Tibial artery (tissue), 4 donors: ENCODE results near the gene CELA3A.
"Not testable (repeated sequence)": the region's sequence is repeated elsewhere in the genome, so short reads cannot be mapped to it uniquely, and the experiment has no call there.

Experiments used
- DNase-seq, 2 donors: peaks; one replicate each; pipeline ENCODE4 v3.0.0-alpha.2; 2019
- H3K27ac ChIP-seq, 2 donors: fragments of 200-600 bp; sonication (generic) in 1 of 2; 1 replicate in 1 of 2; 2 replicates in 1 of 2; pipeline ENCODE4 v1.5.1; 2018 to 2019; ENCODE audit warnings: mild to moderate bottlenecking in 1 of 2
- H3K27me3 ChIP-seq, 2 donors: fragments of 200-600 bp; sonication (generic) in 1 of 2; one replicate each; pipeline versions ENCODE4 v1.5.1 to v1.6.0; 2016 to 2019
- H3K36me3 ChIP-seq, 3 donors: fragments of 200-600 bp; sonication (generic) in 2 of 3; one replicate each; pipeline ENCODE4 v1.5.1; 2016 to 2019; ENCODE audit warnings: mild to moderate bottlenecking in 2 of 3
- H3K4me1 ChIP-seq, 4 donors: fragments of 200-600 bp; sonication (generic) in 2 of 4; 1 replicate in 3 of 4; 2 replicates in 1 of 4; pipeline ENCODE4 v1.5.1; 2016 to 2019
- H3K4me3 ChIP-seq, 2 donors: fragments of 200-600 bp; sonication (generic) in 1 of 2; 1 replicate in 1 of 2; 2 replicates in 1 of 2; pipeline ENCODE4 v1.5.1; 2018 to 2019; ENCODE audit warnings: mild to moderate bottlenecking in 2 of 2
- H3K9me3 ChIP-seq, 3 donors: fragments of 200-600 bp; sonication (generic) in 1 of 3; one replicate each; pipeline ENCODE4 v1.5.1; 2016 to 2019
- CTCF ChIP-seq, 2 experiments: fragments of 200-600 bp in 1 of 2; fragments of 450-650 bp in 1 of 2; IDR thresholded peaks; one replicate each; pipeline ENCODE4 v1.5.1; 2017 to 2019; ENCODE audit warnings: antibody characterized with exemption in 2 of 2, mild to moderate bottlenecking in 1 of 2, moderate library complexity in 1 of 2
- intact Hi-C: fragments of 100-400 bp; cut with DNase I; formaldehyde crosslinking; loops from one replicate; pipeline ENCODE4 v1.15.0; 2023; ENCODE audit warnings: low total_unique reads

CELA3A gene

GRCh38 chr1:22026924-22027289, 25.4 kb downstream of the CELA3A start:
- DNase-seq: no peak
- intact Hi-C loops: no loop called here
- Histone ChIP-seq H3K36me3 (peaks cover 0 to 13% (median 4%) of the 10 kb centered on the region in 3 donors), H3K4me1 (peaks cover 0 to 18% (median 10%) of the 10 kb centered on the region in 4 donors), H3K9me3 (no peaks in the 10 kb centered on the region), H3K4me3 (no peak overlapping the region), H3K27me3 (no peaks in the 10 kb centered on the region), H3K27ac (no peak overlapping the region)
- no peak for TF ChIP-seq CTCF (IDR thresholded peaks at IDR 0.05)

GRCh38 chr1:22030057-22030456, 28.6 kb downstream of the CELA3A start:
- intact Hi-C loops: no loop called here
- no peak overlapping the region for H3K4me3 ChIP-seq
- no peaks in the 10 kb centered on the region for H3K27me3 ChIP-seq
- H3K36me3 ChIP-seq: peaks cover 0 to 13% (median 4%) of the 10 kb centered on the region in 3 donors
- H3K9me3 ChIP-seq: no peaks in the 10 kb centered on the region
- peaks cover 0 to 5% (median 2%) of the 10 kb centered on the region in 4 donors for H3K4me1 ChIP-seq
- H3K27ac ChIP-seq: no peak overlapping the region
- DNase-seq: no peak
- no peak for TF ChIP-seq CTCF (IDR thresholded peaks at IDR 0.05)

- H3K9me3 ChIP-seq: no peaks in the 10 kb centered on the region
- H3K27ac ChIP-seq: no peak overlapping the region
- peaks cover 0 to 13% (median 4%) of the 10 kb centered on the region in 3 donors for H3K36me3 ChIP-seq
- intact Hi-C loops: no loop called here
- no peaks in the 10 kb centered on the region for H3K27me3 ChIP-seq
- DNase-seq: no peak
- no peak overlapping the region for H3K4me3 ChIP-seq
- TF ChIP-seq CTCF (IDR thresholded peaks at IDR 0.05): no peak
- H3K4me1 ChIP-seq: peaks cover 0 to 5% (median 2%) of the 10 kb centered on the region in 4 donors
Observed at GRCh38 chr1:22030473-22030872, 29.0 kb downstream of the CELA3A start.

- H3K27ac ChIP-seq: no peak overlapping the region
- DNase-seq: no peak
Observed at GRCh38 chr1:22031214-22031962, 29.9 kb downstream of the CELA3A start.

GRCh38 chr1:22034834-22035233, 33.4 kb downstream of the CELA3A start:
- H3K4me1 ChIP-seq, H3K27ac ChIP-seq, H3K4me3 ChIP-seq, DNase-seq, H3K9me3 ChIP-seq, intact Hi-C loops, H3K27me3 ChIP-seq: not testable (repeated sequence)
- H3K36me3 ChIP-seq: peaks cover 0 to 13% (median 4%) of the 10 kb centered on the region in 3 donors

More at GRCh38 chr1:22031214-22031962, 29.9 kb downstream of the CELA3A start:
- H3K4me3 ChIP-seq: no peak overlapping the region
- H3K4me1 ChIP-seq: peaks cover 0 to 1% (median under 1%) of the 10 kb centered on the region in 4 donors
- H3K36me3 ChIP-seq: peaks cover 0 to 13% (median 4%) of the 10 kb centered on the region in 3 donors
- TF ChIP-seq CTCF (IDR thresholded peaks at IDR 0.05): no peak
- no peaks in the 10 kb centered on the region for H3K27me3 ChIP-seq
- H3K9me3 ChIP-seq: no peaks in the 10 kb centered on the region
- intact Hi-C loops: no loop called here

- H3K36me3 ChIP-seq: no peaks in the 10 kb centered on the region
- no peak for DNase-seq
- no peaks in the 10 kb centered on the region for H3K4me1 ChIP-seq
- intact Hi-C loops: no loop called here
- H3K27me3 ChIP-seq: no peaks in the 10 kb centered on the region
- H3K9me3 ChIP-seq: no peaks in the 10 kb centered on the region
- H3K27ac ChIP-seq: no peak overlapping the region
- H3K4me3 ChIP-seq: no peak overlapping the region
- no peak for TF ChIP-seq CTCF (IDR thresholded peaks at IDR 0.05)
Observed at GRCh38 chr1:22037520-22037919, 36.1 kb downstream of the CELA3A start.
